GM21619 (cell line): ENCODE data around the gene FGG.
A peak's percentile ranks its signal among the peaks of the same experiment; 100 is the strongest.

ENCODE experiments used
- ATAC-seq: cut with Tn5 transposase; IDR thresholded peaks from one replicate; pipeline ENCODE4 v1.9.1; 2021; ENCODE audit not compliant: unreplicated experiment

Gene FGG

DNA sequence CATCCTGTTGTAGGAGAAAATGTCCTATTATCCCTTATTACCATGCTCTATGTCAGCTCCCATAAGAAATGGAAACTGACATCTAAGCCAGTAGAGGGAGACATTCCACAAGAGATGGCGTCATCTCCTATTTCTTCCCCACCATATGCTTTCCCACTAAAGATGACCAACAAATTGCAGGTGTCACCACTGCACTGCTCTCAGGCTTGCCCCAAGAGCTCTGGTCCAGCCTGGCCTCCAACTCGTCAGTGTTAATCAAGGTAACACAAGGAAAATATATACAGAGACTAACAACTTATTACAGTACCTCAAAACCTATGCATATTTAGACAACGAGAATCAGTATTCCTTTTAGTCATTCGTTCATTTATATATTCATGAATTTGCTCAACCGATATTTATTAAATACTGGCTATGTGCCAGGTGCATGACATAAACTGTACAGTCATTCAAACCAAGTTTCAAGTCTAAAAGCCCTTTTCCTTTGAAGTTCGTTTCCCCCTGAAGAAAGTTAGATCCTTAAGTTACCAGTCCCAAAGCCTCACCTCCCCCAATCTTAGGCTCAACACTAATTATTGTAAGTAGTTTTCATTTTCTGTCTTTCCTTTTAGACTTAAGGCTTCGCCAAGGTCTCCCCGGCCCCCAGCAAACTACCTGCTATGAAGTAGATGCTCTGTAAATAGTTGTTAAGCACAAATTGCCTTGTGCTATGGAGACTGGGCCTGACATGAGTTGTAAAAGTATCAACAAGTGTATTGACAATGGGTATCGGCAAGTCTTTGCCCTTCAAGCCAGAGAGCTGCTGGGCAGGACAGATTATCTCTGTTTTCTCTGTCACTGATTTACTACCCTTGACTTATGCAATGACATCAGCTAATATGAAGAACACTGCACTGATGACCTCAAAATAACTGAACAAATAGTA, 52.7 kb downstream of the FGG start:
- ATAC-seq = peak; percentile 85

DNA sequence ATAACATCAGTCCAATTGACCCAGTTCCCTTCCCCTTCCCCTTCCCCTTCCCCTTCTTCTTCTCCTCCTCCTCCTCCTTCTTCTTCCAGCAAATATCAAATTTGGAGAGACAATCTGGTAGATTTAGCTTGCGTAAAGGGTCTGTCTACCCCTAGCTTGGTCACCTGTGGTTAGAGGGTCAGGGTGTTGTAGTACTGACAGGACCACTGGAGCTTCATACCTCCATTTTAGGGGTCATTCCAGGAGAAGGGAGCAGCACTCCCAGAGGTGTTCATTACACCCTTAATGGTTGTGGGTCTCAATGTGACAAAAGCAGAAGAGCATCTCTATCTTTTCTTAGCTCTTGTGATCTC, 53.3 kb downstream of the FGG start:
- peak; percentile 23 for ATAC-seq
